Esophagus muscularis mucosa (tissue), 4 donors: ENCODE data around the gene SMARCC1.

Experiments used
- CTCF ChIP-seq, 3 experiments: fragments of 200-600 bp in 2 of 3; fragments of 450-650 bp in 1 of 3; sonication (generic) in 2 of 3; IDR thresholded peaks; one replicate each; pipeline ENCODE4 v1.5.1; 2017 to 2019; ENCODE audit warnings: antibody characterized with exemption in 3 of 3, mild to moderate bottlenecking in 2 of 3, moderate library complexity in 1 of 3
- EP300 ChIP-seq: sonication (generic); formaldehyde crosslinking; IDR thresholded peaks from one replicate; pipeline ENCODE4 v1.6.1; 2017; ENCODE audit warnings: antibody characterized with exemption
- POLR2A ChIP-seq: fragments of 450-650 bp; IDR thresholded peaks from one replicate; pipeline ENCODE4 v1.6.1; 2017; ENCODE audit warnings: antibody characterized with exemption, moderate library complexity, mild to moderate bottlenecking, low read depth
- POLR2AphosphoS5 ChIP-seq, 2 donors: sonication (generic); formaldehyde crosslinking; IDR thresholded peaks; one replicate each; pipeline ENCODE4 v1.6.1; 2017; ENCODE audit warnings: antibody characterized with exemption in 2 of 2

GRCh38 chr3:47722859-47723258 is 58.8 kb downstream of the SMARCC1 start:
- TF ChIP-seq CTCF (IDR thresholded peaks at IDR 0.05) (no peak), POLR2A (no peak), POLR2AphosphoS5 (IDR thresholded peaks at IDR 0.05) (no peak), EP300 (no peak)
